Caco-2 (cell line): Measurements from ENCODE around the gene C16orf87. TPM values are rescaled to one million over a fixed set of nuclear protein-coding genes. Genes with fewer than 3 reads are reported as not detected.

Experiments
- Bru-seq: library from RNA; stranded (reverse); fragments of 400-500 nt; gene quantifications from one replicate; lab custom pipeline; 2021; lab: Mats Ljungman, UMichigan
- BruChase-seq, 2 experiments: library from RNA; stranded (reverse); fragments of 400-500 nt; gene quantifications; one replicate each; lab custom pipeline; 2021; lab: Mats Ljungman, UMichigan
- BruUV-seq: library from RNA; stranded (reverse); fragments of 400-500 nt; replicated peaks from 2 replicates; lab custom pipeline; 2021; lab: Mats Ljungman, UMichigan
- CTCF ChIA-PET: fragments of 300-600 bp; sonication (Branson Sonifier 250); formaldehyde crosslinking; loops from one replicate; lab custom pipeline; 2022; ENCODE audit warnings: antibody characterized with exemption; lab: Charles Lee
- POLR2A ChIA-PET: fragments of 300-600 bp; sonication (Branson Sonifier 250); formaldehyde crosslinking; loops from one replicate; lab custom pipeline; 2022; ENCODE audit warnings: antibody characterized with exemption; lab: Charles Lee
- DNase-seq, 2 experiments: peaks; one replicate each; pipeline versions ENCODE4 v3.0.0 to v3.0.0-alpha.2; 2020 to 2022
- H3K27me3 ChIP-seq: replicated peaks from 2 replicates; pipeline ENCODE4 v1.6.0; 2011; ENCODE audit warnings: low read length; ENCODE audit not compliant: control insufficient read depth, insufficient read depth
- H3K36me3 ChIP-seq: 2 replicates; pipeline ENCODE4 v1.5.1; 2011; ENCODE audit warnings: low read length; ENCODE audit not compliant: control insufficient read depth, insufficient read depth
- H3K4me1 ChIP-seq: fragments of 250-450 bp; sonication (Bioruptor Pico); 2 replicates; pipeline ENCODE4 v1.5.1; 2020; ENCODE audit warnings: mild to moderate bottlenecking
- H3K4me3 ChIP-seq: 2 replicates; pipeline ENCODE4 v1.5.1; 2011; ENCODE audit warnings: low read depth, mild to moderate bottlenecking, control low read depth, low read length
- H3K9me3 ChIP-seq: fragments of 250-450 bp; sonication (Bioruptor Pico); 2 replicates; pipeline ENCODE4 v1.5.1; 2020; ENCODE audit warnings: mild to moderate bottlenecking, moderate library complexity
- H3K27ac Mint-ChIP-seq: one replicate; pipeline ENCODE4 v1.8.0; 2022; ENCODE audit warnings: mixed read lengths; ENCODE audit not compliant: unreplicated experiment
- H3K27me3 Mint-ChIP-seq: one replicate; pipeline ENCODE4 v1.8.0; 2022; ENCODE audit warnings: mixed read lengths; ENCODE audit not compliant: insufficient read depth, unreplicated experiment
- H3K36me3 Mint-ChIP-seq: one replicate; pipeline ENCODE4 v1.8.0; 2022; ENCODE audit warnings: mild to moderate bottlenecking, mixed read lengths; ENCODE audit not compliant: insufficient read depth, unreplicated experiment
- H3K4me1 Mint-ChIP-seq: one replicate; pipeline ENCODE4 v1.8.0; 2022; ENCODE audit warnings: low read depth, mixed read lengths; ENCODE audit not compliant: unreplicated experiment
- H3K4me3 Mint-ChIP-seq: one replicate; pipeline ENCODE4 v1.8.0; 2022; ENCODE audit warnings: mild to moderate bottlenecking, moderate library complexity, mixed read lengths; ENCODE audit not compliant: unreplicated experiment
- H3K9me3 Mint-ChIP-seq: one replicate; pipeline ENCODE4 v1.8.0; 2022; ENCODE audit warnings: mixed read lengths; ENCODE audit not compliant: unreplicated experiment
- CTCF ChIP-seq, 2 experiments: fragments of 200-600 bp in 1 of 2; IDR thresholded peaks; 1 replicate in 1 of 2; 2 replicates in 1 of 2; pipeline versions ENCODE4 v1.5.1 to v1.8.0; 2011 to 2022; ENCODE audit warnings: antibody characterized with exemption in 1 of 2, control low read depth in 1 of 2, inconsistent platforms in 1 of 2, low read depth in 1 of 2, low read length in 1 of 2, mild to moderate bottlenecking in 1 of 2, moderate library complexity in 1 of 2; ENCODE audit not compliant: insufficient read depth in 1 of 2, severe bottlenecking in 1 of 2, unreplicated experiment in 1 of 2
- intact Hi-C: fragments of 100-400 bp; cut with micrococcal nuclease; formaldehyde crosslinking; loops from one replicate; pipeline ENCODE4 v1.10.0; 2022; ENCODE audit not compliant: unreplicated experiment
- long read RNA-seq: library from polyadenylated mRNA; stranded (forward); transcript quantifications from one replicate; pipeline ENCODE4 v2.0.0, GENCODE V29; 2022
- total RNA-seq: library from RNA; stranded (reverse); gene quantifications from 2 replicates; pipeline ENCODE4 v1.2.3, GENCODE V29; 2022

The C16orf87 gene
- 11.9 and 12.1 TPM in 2 replicates for total RNA-seq
- percentile 79 among the genes with signal in this experiment for Bru-seq, nascent RNA
- percentile 78 among the genes with signal in this experiment for BruChase-seq, experiment 1, labeled RNA remaining after a 2-hour chase
- BruChase-seq, experiment 2, labeled RNA remaining after a 6-hour chase: percentile 63 among the genes with signal in this experiment
- long read RNA-seq, full-length matches to known transcripts: 41 of 45 reads
- long read RNA-seq, partial matches to known transcripts: 1 of 45 reads
- long read RNA-seq, other reads (novel, unspliced or antisense): 3 of 45 reads

- peaks cover 17% of the 10 kb centered on the region for H3K4me1 ChIP-seq
- TF ChIP-seq CTCF (IDR thresholded peaks at IDR 0.05; ENCODE audit: insufficient read depth in 1 of 2, low read depth in 1 of 2, low read length in 1 of 2, severe bottlenecking in 1 of 2, unreplicated experiment in 1 of 2): no peak
- ChIA-PET CTCF (interaction anchor here (1.1 kb wide), 1 partner anchor 97 kb away, joined by 3 read pairs; no protein-coding TSS in a partner anchor), POLR2A (no interaction called here)
- Mint-ChIP-seq H3K9me3 (no peaks in the 10 kb centered on the region), H3K4me1 (peaks cover 6% of the 10 kb centered on the region), H3K27me3 (no peaks in the 10 kb centered on the region), H3K36me3 (peaks cover 8% of the 10 kb centered on the region), H3K4me3 (peak within 1 kb of the TSS; percentile 93), H3K27ac (peak within 1 kb of the TSS; percentile 80)
- H3K27me3 ChIP-seq: no peaks in the 10 kb centered on the region
- no TSS peak for BruUV-seq
- no peaks in the 10 kb centered on the region for H3K36me3 ChIP-seq
- peak; percentile 92 to 93 for DNase-seq
- peak within 1 kb of the TSS; percentile 78 for H3K4me3 ChIP-seq
- intact Hi-C loops: loop anchor here (1.0 kb wide), 2 partner anchors 8 to 42 kb away; no protein-coding TSS in a partner anchor
- H3K9me3 ChIP-seq: no peaks in the 10 kb centered on the region
These were observed at the start of gene C16orf87 for GRCh38 chr16:46830902-46831647. TSS of gene C16orf87 (minus strand) at chr16:46831180. CDS start at chr16:46831149, 31 bp downstream.

- CTCF ChIA-PET: no interaction called here
- BruUV-seq: no TSS peak
- Histone ChIP-seq H3K4me1 (peaks cover 38% of the 10 kb centered on the region), H3K9me3 (no peaks in the 10 kb centered on the region), H3K4me3 (no peak overlapping the region), H3K36me3 (no peaks in the 10 kb centered on the region), H3K27me3 (no peaks in the 10 kb centered on the region)
- TF ChIP-seq CTCF (IDR thresholded peaks at IDR 0.05; ENCODE audit: insufficient read depth in 1 of 2, low read depth in 1 of 2, low read length in 1 of 2, severe bottlenecking in 1 of 2, unreplicated experiment in 1 of 2): no peak
- Mint-ChIP-seq H3K27me3 (no peaks in the 10 kb centered on the region), H3K36me3 (no peaks in the 10 kb centered on the region), H3K9me3 (no peaks in the 10 kb centered on the region), H3K27ac (peak overlapping the region; percentile 79), H3K4me1 (peaks cover 22% of the 10 kb centered on the region), H3K4me3 (no peak overlapping the region)
- intact Hi-C loops: no loop called here
- DNase-seq: no peak
- POLR2A ChIA-PET: no interaction called here
These were observed 44.3 kb upstream of the C16orf87 start for GRCh38 chr16:46875243-46875642.

- TF ChIP-seq CTCF (IDR thresholded peaks at IDR 0.05; ENCODE audit: insufficient read depth in 1 of 2, low read depth in 1 of 2, low read length in 1 of 2, severe bottlenecking in 1 of 2, unreplicated experiment in 1 of 2): no peak
- no peaks in the 10 kb centered on the region for H3K9me3 Mint-ChIP-seq
- BruUV-seq: no TSS peak
- peaks cover 21% of the 10 kb centered on the region for H3K4me1 Mint-ChIP-seq
- ChIA-PET CTCF (interaction anchor here (0.6 kb wide), 1 partner anchor 200 kb away, joined by 4 read pairs; no protein-coding TSS in a partner anchor), POLR2A (no interaction called here)
- H3K4me1 ChIP-seq: peaks cover 29% of the 10 kb centered on the region
- no peaks in the 10 kb centered on the region for H3K27me3 Mint-ChIP-seq
- H3K36me3 Mint-ChIP-seq: no peaks in the 10 kb centered on the region
- no peaks in the 10 kb centered on the region for H3K27me3 ChIP-seq
- H3K36me3 ChIP-seq: no peaks in the 10 kb centered on the region
- H3K27ac Mint-ChIP-seq: no peak overlapping the region
- H3K4me3 Mint-ChIP-seq: no peak overlapping the region
- intact Hi-C loops: no loop called here
- no peaks in the 10 kb centered on the region for H3K9me3 ChIP-seq
- no peak for DNase-seq
- no peak overlapping the region for H3K4me3 ChIP-seq
These were observed 42.2 kb upstream of the C16orf87 start for GRCh38 chr16:46873201-46873600.
